HG03045 (cell line): ENCODE data around the gene PCED1B.

Source experiments
- ATAC-seq: cut with Tn5 transposase; IDR thresholded peaks from one replicate; pipeline ENCODE4 v1.9.1; 2021; ENCODE audit warnings: mild to moderate bottlenecking, moderate library complexity; ENCODE audit not compliant: unreplicated experiment

The PCED1B gene

DNA sequence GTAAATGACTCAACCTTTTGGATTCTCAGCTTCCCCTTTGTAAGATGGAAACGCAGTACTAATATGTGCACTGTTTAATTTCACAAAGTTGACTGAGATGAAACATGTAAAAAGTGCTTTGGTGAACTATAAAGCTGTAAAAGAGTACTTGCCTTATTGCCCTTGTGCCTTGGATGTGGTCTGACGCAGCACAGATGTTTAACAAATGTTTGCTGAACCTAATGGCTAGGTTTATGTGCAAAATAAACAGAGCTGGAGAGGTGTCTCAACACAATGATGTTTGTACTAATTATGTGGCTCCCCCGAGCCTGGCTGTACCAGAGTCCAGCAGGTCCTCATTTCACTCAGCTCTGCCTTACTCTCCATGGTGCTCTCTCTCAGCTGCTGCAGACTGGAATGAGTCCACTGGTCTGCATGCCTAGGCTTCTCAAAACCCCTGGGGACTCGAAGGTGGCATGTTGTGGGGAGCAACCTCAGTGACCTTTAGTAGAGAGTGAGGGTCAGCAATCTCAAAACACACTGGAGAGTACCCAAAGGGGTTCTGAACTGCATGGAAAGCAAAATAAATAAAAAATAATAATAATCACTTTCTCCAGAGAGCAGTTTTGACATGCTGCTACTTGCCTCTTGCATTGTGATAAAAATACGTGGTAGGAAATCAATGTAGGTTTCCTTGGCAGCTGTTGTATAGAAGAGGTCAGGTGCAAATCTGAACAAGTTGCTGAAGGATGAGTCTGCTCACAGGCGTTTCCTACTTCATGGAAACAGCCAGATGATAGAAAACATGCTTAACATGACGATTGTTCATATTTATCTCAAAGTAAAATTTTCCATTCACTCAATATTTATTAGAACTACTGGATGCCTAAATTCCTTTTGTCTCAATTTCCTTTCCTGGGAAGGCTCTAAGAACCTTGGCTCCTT lies 8.9 kb downstream of the PCED1B start:
- ATAC-seq: no peak

DNA sequence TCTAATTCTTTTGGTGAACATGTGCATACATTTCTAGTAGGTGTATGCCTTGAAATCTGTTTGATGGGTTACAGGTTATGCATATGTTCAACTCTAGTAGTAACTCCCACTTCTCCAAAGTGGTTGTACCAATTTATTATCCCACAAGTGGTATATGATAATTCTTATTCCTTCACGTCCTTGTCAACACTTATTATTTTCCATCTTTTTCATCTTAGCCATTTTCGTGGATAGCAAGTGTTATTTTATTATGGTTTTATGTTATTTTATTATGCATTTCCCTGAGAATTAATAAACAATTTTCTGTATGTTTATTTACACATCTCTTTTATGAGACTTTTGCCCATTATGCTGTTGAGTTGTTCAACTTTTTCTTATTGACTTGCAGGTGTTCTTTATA lies 11.6 kb downstream of the PCED1B start:
- ATAC-seq: no peak

DNA sequence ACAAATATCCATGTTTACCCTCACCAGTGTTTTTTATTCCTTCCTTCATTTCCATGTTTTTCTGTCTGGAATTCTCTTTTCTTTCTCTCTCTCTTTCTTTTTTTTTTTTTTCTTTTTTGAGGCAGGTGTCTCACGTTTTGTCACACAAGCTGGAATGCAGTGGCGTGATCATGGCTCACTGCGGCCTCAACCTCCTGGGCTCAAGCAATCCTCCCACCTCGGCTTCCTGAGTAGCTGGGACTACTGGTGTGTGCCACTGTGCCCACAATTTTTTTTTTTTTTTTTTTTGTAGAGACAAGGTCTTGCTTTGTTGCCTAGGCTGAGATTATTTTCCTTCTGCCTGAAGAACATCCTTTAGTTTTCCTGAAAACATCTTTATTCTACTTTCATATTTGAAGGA lies 15.4 kb downstream of the PCED1B start:
- no peak for ATAC-seq

DNA sequence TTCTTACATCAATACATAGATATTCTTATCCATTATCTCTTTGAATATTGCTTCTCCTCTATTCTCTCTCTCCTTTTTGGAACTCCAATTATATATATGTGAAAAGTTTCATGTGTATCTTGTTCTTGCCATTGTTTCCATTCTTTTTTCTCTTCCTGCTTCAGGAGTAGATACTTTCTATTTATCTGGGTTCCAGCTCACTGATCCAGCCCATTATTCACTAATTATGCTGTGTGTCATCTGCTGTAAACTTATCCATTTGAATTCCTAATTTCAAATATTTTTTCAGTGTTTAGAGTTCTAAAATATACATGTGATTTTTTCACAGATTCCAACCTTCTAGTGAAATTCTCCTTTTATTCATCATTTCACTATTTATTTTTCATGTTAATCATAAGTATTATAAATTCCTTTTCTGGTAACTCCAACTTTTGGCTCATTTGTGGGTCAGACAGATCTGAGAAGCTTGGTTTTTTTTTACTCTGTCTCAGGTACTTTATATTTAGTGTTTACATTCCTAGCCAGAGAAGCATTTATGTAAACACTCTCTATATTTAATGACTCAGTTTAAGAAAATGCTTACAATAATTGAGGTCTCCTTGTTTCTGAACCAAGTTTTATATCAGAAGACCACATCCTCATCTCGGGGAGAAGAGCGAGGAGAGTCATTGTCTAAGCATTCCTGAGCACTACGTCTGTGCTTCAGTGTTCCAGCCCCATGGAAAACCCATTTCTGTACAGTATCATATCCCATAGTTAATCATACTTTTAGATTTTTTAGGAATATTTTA lies 16.2 kb downstream of the PCED1B start:
- ATAC-seq: no peak

DNA sequence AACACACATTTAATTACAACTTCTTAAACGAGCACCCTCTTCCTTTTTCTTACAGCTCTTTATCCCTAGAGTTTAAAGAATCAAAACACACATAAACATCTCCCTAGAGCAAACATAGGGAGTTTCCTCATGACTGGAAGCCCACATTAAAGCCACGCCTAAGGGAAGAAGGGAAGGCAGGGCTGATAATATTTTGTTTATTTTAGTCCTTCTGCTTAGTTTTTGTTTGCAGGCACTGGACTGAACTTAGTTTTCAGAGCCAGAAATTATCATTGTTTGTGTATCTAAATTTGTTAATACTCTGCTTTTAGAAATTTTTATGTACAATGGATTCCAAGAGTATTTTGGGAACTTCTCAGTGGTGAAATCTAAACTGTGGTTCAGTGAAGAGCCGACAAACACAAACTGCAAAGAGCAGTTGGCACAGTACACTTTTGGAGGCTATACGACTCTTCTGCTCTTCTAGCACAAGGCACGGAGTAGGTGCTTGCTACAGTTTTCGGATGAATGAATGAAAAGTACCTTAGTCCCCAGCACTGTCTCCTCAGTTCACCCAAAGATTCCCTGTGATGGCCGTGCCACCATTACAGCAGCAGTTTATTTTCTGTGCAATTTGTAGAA lies 18.0 kb downstream of the PCED1B start:
- no peak for ATAC-seq

DNA sequence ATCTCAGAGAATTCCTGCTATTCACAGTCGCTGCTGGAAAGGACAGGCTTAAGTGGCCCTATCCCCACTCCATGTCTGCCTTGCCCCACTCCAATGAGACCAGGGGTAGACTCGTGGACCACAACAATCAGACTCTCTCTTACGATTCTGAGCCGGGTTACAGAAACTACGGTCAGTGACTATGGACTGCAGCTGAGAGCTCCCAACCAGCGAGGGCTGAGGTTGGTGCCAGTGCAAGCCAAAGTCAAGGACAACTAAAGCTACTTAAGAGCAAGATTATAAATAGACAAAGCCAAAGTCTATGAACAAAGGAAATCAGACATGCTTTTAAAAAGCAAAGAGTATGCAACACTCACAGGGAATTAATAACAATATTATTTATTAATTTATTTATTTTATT lies 18.7 kb downstream of the PCED1B start:
- no peak for ATAC-seq

DNA sequence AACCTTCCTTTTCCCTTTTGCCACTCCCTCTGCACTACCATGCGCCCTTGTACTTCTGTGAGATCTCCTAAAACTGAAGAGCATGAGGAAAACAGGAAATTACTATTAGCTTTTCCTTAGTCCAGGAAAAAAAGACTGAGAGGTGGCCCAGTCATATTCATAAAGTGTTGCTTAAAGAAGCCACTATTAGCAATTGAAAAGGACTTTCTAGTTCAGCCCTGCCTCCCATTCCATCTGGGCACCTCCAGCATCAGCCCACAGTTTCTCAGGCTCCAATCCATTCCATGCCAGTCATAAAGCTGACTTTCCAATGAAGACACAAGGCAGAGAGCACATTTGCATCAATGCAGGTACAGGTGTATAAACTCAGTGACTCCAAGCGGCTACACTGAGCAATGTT lies 20.2 kb downstream of the PCED1B start:
- ATAC-seq: no peak

DNA sequence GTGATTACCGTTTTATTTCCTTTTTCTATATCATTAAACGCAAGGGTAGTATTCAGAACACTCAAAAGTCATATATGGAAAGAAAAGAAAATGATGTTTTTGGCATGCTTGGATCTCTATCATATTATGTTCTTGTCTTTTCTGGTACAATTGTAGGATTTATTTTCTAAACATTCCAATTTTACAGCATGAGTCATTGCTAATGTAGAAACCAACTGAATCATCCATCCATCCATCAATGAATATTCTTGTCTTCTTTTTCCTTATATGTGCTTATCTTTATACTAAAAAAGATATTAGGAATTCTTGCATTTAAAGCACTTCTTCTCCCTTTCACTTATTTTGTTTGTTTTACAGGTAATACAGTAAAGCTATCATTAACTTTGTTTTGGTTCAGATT lies 20.7 kb downstream of the PCED1B start:
- ATAC-seq: no peak

DNA sequence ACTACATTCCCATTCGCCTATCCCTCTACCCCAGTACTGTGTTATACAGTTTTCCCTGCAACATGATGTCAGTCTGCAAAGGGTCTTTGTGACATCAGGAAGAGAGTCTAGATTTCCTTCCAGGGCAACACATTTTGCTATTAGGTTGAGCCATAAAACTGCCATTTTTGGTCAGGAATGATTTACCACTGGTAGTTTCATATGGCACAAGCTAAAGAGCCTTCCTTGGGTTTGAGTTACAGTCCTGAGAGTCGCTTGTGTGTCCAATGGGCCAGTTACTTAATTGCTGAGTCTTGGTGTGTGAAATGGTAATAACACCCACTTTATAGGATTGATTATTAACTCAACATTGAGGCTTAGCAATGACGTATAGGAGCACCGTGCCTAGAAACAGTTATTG lies 23.0 kb downstream of the PCED1B start:
- ATAC-seq: no peak

DNA sequence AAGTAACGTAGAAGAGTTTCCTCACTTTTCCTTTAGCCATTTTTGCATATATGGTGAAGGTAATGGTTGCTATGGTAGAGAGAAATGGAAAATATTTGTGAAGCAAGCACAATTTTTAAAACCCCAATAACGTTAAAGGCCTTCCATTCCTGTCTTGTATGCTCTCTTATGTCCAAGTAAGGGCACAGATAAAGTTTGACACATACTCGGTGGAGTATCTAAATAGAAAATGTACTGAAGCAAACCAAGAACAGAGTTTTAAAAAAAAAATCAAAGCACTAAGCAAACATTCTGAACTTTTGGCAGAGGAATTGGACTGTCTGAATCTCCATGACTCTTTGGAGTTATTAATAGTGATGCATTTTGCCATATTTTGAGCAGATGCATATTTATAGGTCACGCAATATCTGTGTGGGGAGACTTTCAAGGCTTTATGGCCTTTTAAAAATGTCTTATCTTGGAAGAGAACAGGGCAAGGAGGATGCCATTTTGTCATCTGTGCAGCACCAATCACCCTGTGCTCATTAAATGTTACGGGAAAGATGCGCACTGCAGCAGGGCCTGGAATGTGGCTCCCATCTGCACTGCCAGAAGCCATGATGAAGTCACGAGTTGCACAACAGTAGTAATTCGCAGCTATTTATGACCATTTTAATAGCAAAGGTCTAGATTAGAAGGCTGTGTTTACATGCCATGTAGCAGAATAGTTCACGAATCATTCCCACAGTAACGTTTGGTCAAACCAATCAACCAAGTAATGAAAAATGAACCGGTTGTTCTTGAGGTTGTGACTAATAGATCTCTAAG lies 23.6 kb downstream of the PCED1B start:
- no peak for ATAC-seq

DNA sequence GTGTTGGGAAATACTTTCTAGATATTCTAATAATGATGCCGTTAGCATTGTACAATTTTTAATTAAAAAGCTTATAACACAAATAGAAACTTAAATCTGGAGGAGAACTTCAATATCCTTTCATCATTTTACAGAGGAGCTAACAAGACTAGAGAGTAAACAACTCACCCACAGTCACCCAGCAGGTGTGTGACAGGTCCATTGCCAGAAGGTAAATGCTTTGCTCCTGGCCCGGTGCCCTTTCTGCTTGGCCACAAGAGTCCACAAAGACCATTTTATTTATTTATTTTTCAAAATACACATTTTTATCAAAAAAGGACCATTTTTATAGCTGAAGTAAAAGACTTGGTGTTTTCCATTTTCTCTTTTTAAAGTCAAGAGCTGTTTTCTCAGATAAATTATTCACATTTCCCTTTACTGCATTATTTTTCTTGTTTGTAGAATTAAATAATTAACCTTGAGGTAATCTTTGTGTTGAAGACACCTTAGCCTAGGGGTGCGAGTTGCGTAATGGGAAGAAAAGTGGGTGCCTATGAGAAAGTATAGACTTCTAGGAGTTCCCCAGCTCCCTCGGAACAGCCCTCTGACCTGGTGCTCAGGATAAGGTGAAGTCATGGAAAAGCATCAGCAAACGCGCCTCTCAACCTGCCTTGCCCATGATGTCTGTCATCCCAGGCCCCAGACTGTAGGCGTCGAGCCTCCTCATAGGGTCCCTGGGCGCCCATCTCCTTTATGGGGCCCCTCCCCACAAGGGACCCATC lies 26.7 kb downstream of the PCED1B start:
- ATAC-seq: no peak

DNA sequence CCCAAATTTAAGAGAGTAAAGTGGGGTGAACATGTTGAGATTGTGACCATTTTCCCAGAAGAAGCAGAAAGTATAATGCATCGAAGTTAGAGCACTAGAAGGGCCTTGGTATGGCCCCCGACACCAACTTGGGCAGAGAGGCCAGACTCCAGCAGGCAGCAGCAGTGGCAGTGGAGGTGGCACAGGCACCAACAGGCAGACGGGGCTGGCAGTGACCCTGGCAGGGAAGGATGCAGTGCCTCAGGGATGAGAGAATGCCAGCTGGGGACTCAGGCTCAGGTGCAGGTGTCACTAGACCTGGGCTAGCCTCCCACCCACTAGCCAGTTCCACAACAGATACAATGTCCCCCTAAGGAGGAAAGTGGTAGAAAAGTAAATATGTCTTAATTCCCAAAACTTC lies 28.0 kb downstream of the PCED1B start:
- no peak for ATAC-seq

DNA sequence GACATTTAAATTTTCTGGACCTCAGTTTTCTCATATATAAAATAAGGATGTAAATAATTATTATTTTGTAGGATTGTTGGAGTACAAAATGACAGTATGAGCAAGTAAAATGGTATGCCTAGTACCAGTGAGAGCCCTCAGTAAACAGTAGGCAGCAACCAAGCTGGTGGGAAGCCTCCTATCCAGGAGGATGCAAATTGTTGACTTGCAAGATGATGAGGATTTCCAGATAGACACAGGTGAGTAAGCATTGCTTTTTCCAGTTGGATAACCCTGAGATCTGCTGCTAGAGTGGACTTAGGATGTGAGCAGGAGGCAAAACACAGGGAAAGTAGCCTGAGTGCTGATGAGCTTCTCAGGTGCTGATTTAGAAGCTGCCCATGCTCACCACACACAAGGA lies 28.5 kb downstream of the PCED1B start:
- ATAC-seq: no peak

DNA sequence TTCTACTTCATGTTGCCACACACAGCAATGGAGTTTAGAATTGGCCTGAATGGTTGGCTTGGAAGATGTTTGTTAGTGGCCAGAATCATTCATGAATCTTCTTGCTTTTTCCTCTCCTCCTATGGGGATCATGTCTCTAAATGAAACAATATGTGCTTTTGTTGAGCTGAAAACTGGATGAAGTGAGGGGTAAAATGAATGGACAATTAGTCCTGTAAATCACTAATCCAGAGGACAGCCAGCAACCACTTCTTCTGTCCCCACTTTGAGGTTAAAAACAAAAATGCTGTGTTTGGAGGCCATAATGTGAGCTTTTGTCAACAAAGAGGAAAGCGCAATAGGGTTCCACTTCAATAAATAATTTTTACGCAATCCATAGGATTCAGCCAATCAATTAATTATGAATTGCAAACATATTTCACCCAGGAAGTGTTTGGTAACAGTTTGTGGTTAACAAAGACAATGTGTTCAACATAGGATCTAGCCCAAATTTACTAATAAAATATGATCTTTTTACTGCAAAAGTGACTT lies 30.7 kb downstream of the PCED1B start:
- no peak for ATAC-seq

DNA sequence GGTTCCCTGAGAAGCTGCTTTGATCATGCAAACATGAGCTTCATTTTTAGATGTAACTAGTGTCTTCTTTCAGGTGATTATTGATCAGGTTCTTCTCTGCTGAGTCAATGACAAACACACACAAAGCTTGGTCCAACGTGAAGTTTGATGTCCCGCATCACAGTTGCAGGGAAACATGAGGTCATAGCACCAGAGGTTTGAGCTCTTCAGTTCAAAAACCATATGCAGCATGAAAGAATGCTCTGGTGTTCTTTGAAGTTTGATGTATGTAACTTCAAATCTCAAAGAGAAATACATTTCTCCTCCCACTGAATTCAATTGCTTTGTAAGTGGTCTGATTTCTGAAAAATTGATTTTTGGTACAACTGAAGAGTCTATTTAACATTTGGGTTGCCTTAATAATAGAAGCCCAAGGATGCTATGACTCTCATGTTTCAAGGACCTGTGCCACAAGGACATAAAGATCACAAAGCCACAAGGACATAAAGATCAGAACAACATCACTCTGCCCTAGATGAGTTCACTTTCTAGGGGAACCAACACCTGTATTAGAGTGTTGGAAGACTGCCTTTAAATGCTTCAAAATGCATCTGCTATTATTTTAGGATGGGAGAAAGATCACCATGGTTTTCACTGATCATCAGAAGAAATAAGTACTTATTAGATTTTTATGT lies 31.4 kb downstream of the PCED1B start:
- no peak for ATAC-seq

DNA sequence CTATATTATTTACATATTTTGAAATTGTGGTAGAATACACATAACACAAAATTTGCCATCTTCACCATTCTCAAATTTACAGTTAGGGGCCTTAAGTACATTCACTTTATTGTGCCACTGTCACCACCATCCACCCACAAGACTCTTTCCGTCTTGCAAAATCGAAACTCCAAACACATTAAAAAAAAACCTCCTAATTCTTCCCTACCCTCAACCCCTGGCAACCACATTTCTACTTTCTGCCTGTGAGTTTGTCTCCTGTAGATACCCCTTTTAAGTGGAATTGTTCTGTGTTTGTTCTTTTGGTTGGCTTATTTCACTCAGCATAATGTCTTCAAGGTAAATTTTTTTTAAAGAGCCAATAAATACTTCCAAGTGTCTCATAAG lies 32.0 kb downstream of the PCED1B start:
- no peak for ATAC-seq

DNA sequence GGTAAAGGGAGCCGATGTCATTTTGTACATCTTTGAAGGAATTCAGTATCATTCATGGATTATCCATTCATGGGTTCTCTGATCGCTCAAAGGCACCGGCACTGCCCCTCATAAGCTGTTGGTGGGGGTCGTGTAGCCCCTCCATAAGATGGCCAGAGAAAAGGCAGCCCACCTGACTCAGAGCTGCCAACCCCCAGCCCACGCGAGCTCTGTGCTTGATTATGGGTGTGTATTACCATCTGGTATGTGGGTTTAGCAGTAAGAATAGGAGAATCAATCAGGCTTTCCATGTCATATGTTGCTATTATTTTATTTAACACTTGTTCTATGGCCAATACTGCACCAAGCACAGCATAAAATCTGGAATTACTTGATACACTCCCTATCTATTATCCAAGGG lies 32.4 kb downstream of the PCED1B start:
- ATAC-seq: no peak

DNA sequence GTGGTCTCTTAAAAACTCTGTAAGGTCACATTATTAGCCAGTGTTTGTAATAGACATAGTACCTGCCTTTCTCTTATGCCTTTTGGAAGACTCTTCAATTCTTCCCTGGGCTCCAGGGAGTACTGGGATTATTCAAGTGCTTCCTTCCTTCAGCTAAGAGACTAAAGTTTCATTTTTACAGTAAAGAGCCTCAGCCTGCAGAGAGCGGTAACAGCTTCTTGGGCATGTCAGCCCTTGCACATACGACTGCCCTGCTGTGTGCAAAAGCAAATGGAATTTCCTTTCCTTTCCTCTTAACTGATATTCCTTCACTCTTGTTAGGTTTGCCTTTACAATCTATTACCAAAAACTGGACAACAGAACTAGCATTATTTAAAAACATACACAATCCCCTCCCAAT lies 33.3 kb downstream of the PCED1B start:
- ATAC-seq: no peak

DNA sequence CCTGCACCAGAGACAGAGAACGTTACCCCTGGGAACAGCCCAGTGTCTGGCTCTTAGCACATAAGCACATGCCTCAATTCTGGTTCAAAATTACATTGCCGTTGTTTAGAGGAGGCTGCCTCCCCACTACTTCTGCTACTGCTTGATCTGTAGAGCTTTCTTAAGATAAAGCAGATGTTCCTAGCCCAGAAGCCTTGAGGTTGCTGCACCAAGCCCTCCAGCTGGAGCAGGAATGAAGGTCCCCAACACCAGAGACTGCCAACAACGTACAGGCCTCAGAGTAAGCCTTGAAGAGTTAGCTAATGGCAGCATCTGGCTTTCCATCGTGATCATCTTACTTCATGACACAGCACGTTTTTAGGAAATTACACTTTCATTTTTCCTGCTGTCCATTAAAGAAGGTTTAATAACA lies 35.1 kb downstream of the PCED1B start:
- ATAC-seq: no peak
